H9 (cell line): ENCODE results near the gene FAM174C. TPM values are rescaled to one million over a fixed set of nuclear protein-coding genes. Genes with fewer than 3 reads are reported as not detected.

Experiments used
- DNase-seq: peaks from one replicate; pipeline ENCODE4 v3.0.0-alpha.2; 2017
- H2AFZ ChIP-seq: one replicate; pipeline ENCODE4 v1.6.1; 2013; ENCODE audit warnings: mild to moderate bottlenecking, low read length, control low read depth, moderate library complexity
- H2AK5ac ChIP-seq: 2 replicates; pipeline ENCODE4 v1.6.1; 2013; ENCODE audit warnings: low read length, control low read depth, mixed read lengths; ENCODE audit not compliant: insufficient read length
- H2BK120ac ChIP-seq: one replicate; pipeline ENCODE4 v1.6.1; 2013; ENCODE audit warnings: low read depth, mild to moderate bottlenecking, low read length, control low read depth, inconsistent platforms; ENCODE audit not compliant: poor library complexity, severe bottlenecking
- H2BK12ac ChIP-seq: 2 replicates; pipeline ENCODE4 v1.6.1; 2013; ENCODE audit warnings: low read length, control low read depth, mixed read lengths, low read depth; ENCODE audit not compliant: insufficient read length
- H2BK15ac ChIP-seq: 2 replicates; pipeline ENCODE4 v1.6.1; 2013; ENCODE audit warnings: low read depth, low read length, control low read depth
- H2BK20ac ChIP-seq: one replicate; pipeline ENCODE4 v1.6.1; 2013; ENCODE audit warnings: low read depth, mild to moderate bottlenecking, low read length, control low read depth, inconsistent platforms; ENCODE audit not compliant: poor library complexity, severe bottlenecking
- H2BK5ac ChIP-seq: 2 replicates; pipeline ENCODE4 v1.6.1; 2013; ENCODE audit warnings: low read length, control low read depth, mixed read lengths; ENCODE audit not compliant: insufficient read length
- H3K14ac ChIP-seq: 2 replicates; pipeline ENCODE4 v1.6.1; 2013; ENCODE audit warnings: low read length, control low read depth; ENCODE audit not compliant: insufficient read depth
- H3K18ac ChIP-seq: 2 replicates; pipeline ENCODE4 v1.6.1; 2013; ENCODE audit warnings: low read depth, mild to moderate bottlenecking, mixed read lengths, low read length, control low read depth; ENCODE audit not compliant: insufficient read length
- H3K23ac ChIP-seq: 2 replicates; pipeline ENCODE4 v1.6.1; 2013; ENCODE audit warnings: low read length, control low read depth, mixed read lengths, low read depth; ENCODE audit not compliant: insufficient read length
- H3K23me2 ChIP-seq: 2 replicates; pipeline ENCODE4 v1.6.1; 2013; ENCODE audit warnings: low read depth, mild to moderate bottlenecking, mixed read lengths, low read length, control low read depth; ENCODE audit not compliant: insufficient read length, poor library complexity, severe bottlenecking
- H3K27ac ChIP-seq: 2 replicates; pipeline ENCODE4 v1.5.1; 2013; ENCODE audit warnings: low read length, control low read depth, mixed read lengths, low read depth; ENCODE audit not compliant: insufficient read length
- H3K27me3 ChIP-seq: 2 replicates; pipeline ENCODE4 v1.6.1; 2013; ENCODE audit warnings: low read length, control low read depth, inconsistent platforms; ENCODE audit not compliant: insufficient read depth
- H3K4ac ChIP-seq: 2 replicates; pipeline ENCODE4 v1.6.1; 2013; ENCODE audit warnings: low read depth, mild to moderate bottlenecking, control low read depth, inconsistent platforms, low read length, moderate library complexity
- H3K4me1 ChIP-seq: 2 replicates; pipeline ENCODE4 v1.6.1; 2013; ENCODE audit warnings: low read length, control low read depth, inconsistent platforms; ENCODE audit not compliant: insufficient read depth
- H3K4me2 ChIP-seq: 2 replicates; pipeline ENCODE4 v1.6.1; 2013; ENCODE audit warnings: low read length, control low read depth, mixed read lengths; ENCODE audit not compliant: insufficient read length, insufficient read depth
- H3K56ac ChIP-seq: 2 replicates; pipeline ENCODE4 v1.6.1; 2013; ENCODE audit warnings: low read depth, mild to moderate bottlenecking, mixed read lengths, low read length, control low read depth; ENCODE audit not compliant: insufficient read length
- H3K79me1 ChIP-seq: 2 replicates; pipeline ENCODE4 v1.6.1; 2013; ENCODE audit warnings: low read depth, mild to moderate bottlenecking, moderate library complexity, low read length, control low read depth, inconsistent platforms; ENCODE audit not compliant: insufficient read depth, poor library complexity, severe bottlenecking
- H3K79me2 ChIP-seq: 2 replicates; pipeline ENCODE4 v1.6.1; 2013; ENCODE audit warnings: low read length, control low read depth, inconsistent platforms; ENCODE audit not compliant: insufficient read depth
- H3K9ac ChIP-seq: 2 replicates; pipeline ENCODE4 v1.6.1; 2013; ENCODE audit warnings: low read length, control low read depth, mixed read lengths; ENCODE audit not compliant: insufficient read length; ENCODE audit errors: extremely low read depth
- H3K9me3 ChIP-seq: one replicate; pipeline ENCODE4 v1.6.1; 2013; ENCODE audit warnings: low read depth, low read length, inconsistent platforms; ENCODE audit not compliant: control insufficient read depth
- H3T11ph ChIP-seq: one replicate; pipeline ENCODE4 v1.6.1; 2013; ENCODE audit warnings: mild to moderate bottlenecking, low read length, control low read depth, inconsistent platforms
- H4K20me1 ChIP-seq: one replicate; pipeline ENCODE4 v1.6.1; 2013; ENCODE audit not compliant: control insufficient read depth, insufficient read length, insufficient read depth
- H4K5ac ChIP-seq: 2 replicates; pipeline ENCODE4 v1.6.1; 2013; ENCODE audit warnings: low read depth, mild to moderate bottlenecking, mixed read lengths, low read length, control low read depth; ENCODE audit not compliant: insufficient read length
- H4K8ac ChIP-seq: replicated peaks from 2 replicates; pipeline ENCODE4 v1.6.1; 2013; ENCODE audit warnings: low read length, control low read depth, mixed read lengths, low read depth; ENCODE audit not compliant: insufficient read length
- H4K91ac ChIP-seq: 2 replicates; pipeline ENCODE4 v1.6.1; 2013; ENCODE audit warnings: low read depth, mild to moderate bottlenecking, moderate library complexity, mixed read lengths, low read length, control low read depth; ENCODE audit not compliant: insufficient read length
- H3K27ac Mint-ChIP-seq, 3 experiments: 2 replicates in 2 of 3; 3 replicates in 1 of 3; pipeline ENCODE4 v1.8.0; 2020 to 2021; ENCODE audit warnings: mixed read lengths in 3 of 3, mild to moderate bottlenecking in 1 of 3, moderate library complexity in 1 of 3
- H3K27me3 Mint-ChIP-seq: 2 replicates; pipeline ENCODE4 v1.8.0; 2021; ENCODE audit warnings: low read depth, mild to moderate bottlenecking, moderate library complexity, mixed read lengths
- H3K36me3 Mint-ChIP-seq, 3 experiments: 2 replicates in 2 of 3; 3 replicates in 1 of 3; pipeline ENCODE4 v1.8.0; 2020 to 2021; ENCODE audit warnings: low read depth in 3 of 3, mixed read lengths in 3 of 3; ENCODE audit not compliant: insufficient read depth in 1 of 3
- H3K4me1 Mint-ChIP-seq, 2 experiments: 2 replicates each; pipeline ENCODE4 v1.8.0; 2020; ENCODE audit warnings: mixed read lengths in 2 of 2
- H3K4me3 Mint-ChIP-seq, 2 experiments: 2 replicates in 1 of 2; 3 replicates in 1 of 2; pipeline ENCODE4 v1.8.0; 2020 to 2021; ENCODE audit warnings: mild to moderate bottlenecking in 2 of 2, mixed read lengths in 2 of 2, moderate library complexity in 1 of 2
- H3K9me3 Mint-ChIP-seq, 2 experiments: 2 replicates in 1 of 2; 3 replicates in 1 of 2; pipeline ENCODE4 v1.8.0; 2020; ENCODE audit warnings: mild to moderate bottlenecking in 2 of 2, mixed read lengths in 2 of 2, moderate library complexity in 1 of 2
- WGBS: extraction: QIAGEN DNeasy Blood & Tissue Kit; methylation state at CpG from one replicate; pipeline ENCODE4 v1.1.7; 2013; ENCODE audit warnings: missing lambda C conversion rate, low lambda C conversion rate, mixed read lengths; ENCODE audit not compliant: insufficient read length; ENCODE audit errors: extremely low coverage; 5-methylcytosine and 5-hydroxymethylcytosine counted together
- total RNA-seq: library from RNA; stranded (reverse); gene quantifications from 2 replicates; pipeline ENCODE4 v1.2.1, GENCODE V29; 2021
- TF ChIP-seq, protein P1 (sequence below): fragments of 200-600 bp; sonication (generic); conservative IDR thresholded peaks from 3 replicates; pipeline ENCODE4 v1.8.0; 2021; ENCODE audit warnings: antibody characterized with exemption, mild to moderate bottlenecking

The FAM174C gene
- total RNA-seq, 1 experiment from 2014 or later: 63.0 TPM

DNA sequence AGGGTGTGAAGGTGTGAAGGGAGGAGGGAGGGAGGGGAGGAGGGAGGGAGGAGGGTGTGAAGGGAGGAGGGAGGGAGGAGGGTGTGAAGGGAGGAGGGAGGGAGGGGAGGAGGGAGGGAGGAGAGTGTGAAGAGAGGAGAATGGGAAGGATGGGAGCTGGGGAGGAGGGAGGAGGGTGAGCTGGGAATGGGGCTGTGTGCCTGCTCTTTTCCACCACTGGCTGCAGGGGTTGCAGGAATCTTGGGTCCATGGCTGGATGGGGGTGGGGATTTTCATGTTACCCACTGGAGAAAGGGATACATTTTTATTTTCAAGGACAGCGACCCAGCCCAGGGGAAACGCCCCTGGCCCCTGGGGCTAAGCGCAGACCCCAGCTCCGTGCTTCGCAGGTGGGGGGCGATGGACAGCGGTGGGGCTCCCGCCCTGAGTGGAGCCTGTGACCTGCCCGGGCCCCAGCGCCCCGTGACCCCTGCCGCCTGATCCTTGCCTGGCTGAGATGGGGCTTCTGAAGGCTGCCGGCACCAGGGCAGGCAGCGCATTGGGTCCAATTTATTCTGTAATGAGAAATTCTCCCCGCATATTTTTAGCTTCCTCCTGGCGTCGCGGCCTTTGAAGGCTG, 7.4 kb downstream of the FAM174C start:
- no peaks in the 10 kb centered on the region for H3K9me3 ChIP-seq
- H3K4ac ChIP-seq: no peak overlapping the region
- H3K23me2 ChIP-seq: peaks cover 4% of the 10 kb centered on the region
- Mint-ChIP-seq H3K4me3 (no peak overlapping the region), H3K9me3 (no peaks in the 10 kb centered on the region), H3K36me3 (peaks cover 0 to 25% (median 9%) of the 10 kb centered on the region in 3 experiments; a peak in 5 of 7 replicates), H3K27ac (no peak overlapping the region), H3K27me3 (peaks cover 15% of the 10 kb centered on the region), H3K4me1 (peaks cover 10 to 24% of the 10 kb centered on the region in 2 experiments)
- no CpG with 5 or more reads among the region's 18 CpGs for WGBS
- H3K27me3 ChIP-seq: no peaks in the 10 kb centered on the region
- H2AK5ac ChIP-seq: no peak overlapping the region
- no peak overlapping the region for H2BK12ac ChIP-seq
- no peak overlapping the region for H2BK20ac ChIP-seq
- TF ChIP-seq, protein P1, sequence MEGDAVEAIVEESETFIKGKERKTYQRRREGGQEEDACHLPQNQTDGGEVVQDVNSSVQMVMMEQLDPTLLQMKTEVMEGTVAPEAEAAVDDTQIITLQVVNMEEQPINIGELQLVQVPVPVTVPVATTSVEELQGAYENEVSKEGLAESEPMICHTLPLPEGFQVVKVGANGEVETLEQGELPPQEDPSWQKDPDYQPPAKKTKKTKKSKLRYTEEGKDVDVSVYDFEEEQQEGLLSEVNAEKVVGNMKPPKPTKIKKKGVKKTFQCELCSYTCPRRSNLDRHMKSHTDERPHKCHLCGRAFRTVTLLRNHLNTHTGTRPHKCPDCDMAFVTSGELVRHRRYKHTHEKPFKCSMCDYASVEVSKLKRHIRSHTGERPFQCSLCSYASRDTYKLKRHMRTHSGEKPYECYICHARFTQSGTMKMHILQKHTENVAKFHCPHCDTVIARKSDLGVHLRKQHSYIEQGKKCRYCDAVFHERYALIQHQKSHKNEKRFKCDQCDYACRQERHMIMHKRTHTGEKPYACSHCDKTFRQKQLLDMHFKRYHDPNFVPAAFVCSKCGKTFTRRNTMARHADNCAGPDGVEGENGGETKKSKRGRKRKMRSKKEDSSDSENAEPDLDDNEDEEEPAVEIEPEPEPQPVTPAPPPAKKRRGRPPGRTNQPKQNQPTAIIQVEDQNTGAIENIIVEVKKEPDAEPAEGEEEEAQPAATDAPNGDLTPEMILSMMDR: no peak
- H4K91ac ChIP-seq: no peak overlapping the region
- H4K5ac ChIP-seq: no peak overlapping the region
- no peak overlapping the region for H2BK120ac ChIP-seq
- DNase-seq: no peak
- no peaks in the 10 kb centered on the region for H3K4me1 ChIP-seq
- H3T11ph ChIP-seq: no peak overlapping the region
- no peak overlapping the region for H2BK15ac ChIP-seq
- no peak overlapping the region for H3K18ac ChIP-seq
- H2AFZ ChIP-seq: no peak overlapping the region
- H3K56ac ChIP-seq: no peak overlapping the region
- no peak overlapping the region for H3K14ac ChIP-seq
- no peak overlapping the region for H3K27ac ChIP-seq
- H4K20me1 ChIP-seq: no peaks in the 10 kb centered on the region
- no peak overlapping the region for H3K9ac ChIP-seq
- no peaks in the 10 kb centered on the region for H3K79me1 ChIP-seq
- H2BK5ac ChIP-seq: no peak overlapping the region
- no peak overlapping the region for H4K8ac ChIP-seq
- H3K79me2 ChIP-seq: no peaks in the 10 kb centered on the region
- H3K4me2 ChIP-seq: no peak overlapping the region
- no peak overlapping the region for H3K23ac ChIP-seq
